CD4-positive, alpha-beta T cell treated with Interferon gamma for 1 hour (primary cell): Measurements from ENCODE around the gene PXDC1.

Experiments used
- DNase-seq: peaks from one replicate; pipeline ENCODE4 v3.0.0-alpha.2; 2020

PXDC1 gene, protein sequence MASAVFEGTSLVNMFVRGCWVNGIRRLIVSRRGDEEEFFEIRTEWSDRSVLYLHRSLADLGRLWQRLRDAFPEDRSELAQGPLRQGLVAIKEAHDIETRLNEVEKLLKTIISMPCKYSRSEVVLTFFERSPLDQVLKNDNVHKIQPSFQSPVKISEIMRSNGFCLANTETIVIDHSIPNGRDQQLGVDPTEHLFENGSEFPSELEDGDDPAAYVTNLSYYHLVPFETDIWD

GRCh38 chr6:3751077-3751729 lies at the start of gene PXDC1:
PXDC1 (minus strand) TSS chr6:3751713; CDS start chr6:3751531, 182 bp downstream.
- DNase-seq: no peak

GRCh38 chr6:3800850-3801591 lies 49.5 kb upstream of the PXDC1 start:
- DNase-seq: no peak

DNA sequence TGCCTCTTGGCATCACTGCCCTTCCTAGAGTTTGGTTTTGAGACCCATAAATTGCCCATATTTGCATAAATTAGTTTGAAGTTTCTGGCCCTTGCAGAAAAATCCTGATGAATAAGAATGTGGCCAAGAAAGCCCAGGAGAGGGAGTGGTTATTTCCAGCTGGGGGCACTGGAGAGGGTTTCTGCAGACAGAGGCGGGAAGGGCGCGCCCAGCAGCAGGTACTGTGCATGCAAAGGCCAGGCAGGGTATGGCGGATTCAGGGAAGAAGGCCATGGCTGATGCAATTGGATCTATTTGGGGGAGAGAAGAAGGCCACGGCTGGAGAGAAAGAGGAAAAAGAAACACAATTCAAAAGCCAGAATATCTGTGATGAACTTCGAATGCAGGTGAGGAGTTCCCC lies 48.2 kb upstream of the PXDC1 start:
- no peak for DNase-seq

GRCh38 chr6:3798055-3798919 lies 46.8 kb upstream of the PXDC1 start:
- DNase-seq: no peak

DNA sequence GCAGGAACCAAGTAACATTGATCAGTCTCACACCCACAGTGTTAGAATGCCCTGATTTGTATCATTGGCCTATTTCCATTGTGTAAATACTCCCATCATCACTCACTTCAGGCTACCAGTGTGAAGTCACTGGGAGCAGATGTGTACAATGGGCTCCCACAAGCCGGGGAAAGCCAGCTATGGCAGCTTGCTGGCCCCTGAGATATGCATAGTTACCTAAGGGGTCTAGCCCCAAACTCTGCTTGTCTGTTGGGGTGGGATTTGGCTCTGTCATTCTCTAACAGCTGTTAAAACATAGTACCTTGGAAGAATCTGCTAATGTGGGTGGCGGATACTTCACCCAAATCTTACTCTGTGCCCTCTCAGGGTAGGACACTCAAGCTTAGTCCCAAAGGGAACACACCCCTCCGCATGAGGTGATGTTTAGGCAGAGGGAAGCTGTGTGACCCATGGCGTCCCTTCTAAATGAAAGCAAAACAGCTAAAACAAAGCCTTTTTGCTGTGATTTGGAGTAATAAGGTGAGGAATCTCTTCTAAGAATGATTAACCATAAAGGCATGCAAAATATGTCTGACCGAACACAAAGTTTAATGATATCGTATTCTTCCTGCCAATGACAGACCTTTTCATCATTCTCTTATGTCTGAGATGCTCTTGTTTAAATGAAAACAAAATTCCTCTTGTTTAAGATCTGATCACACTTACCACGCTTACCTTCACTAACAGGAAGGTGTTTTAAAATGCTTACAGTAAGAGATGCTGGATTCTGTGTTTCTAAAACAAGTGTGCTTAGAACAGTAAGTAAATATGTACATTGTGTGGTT lies 45.9 kb upstream of the PXDC1 start:
- no peak for DNase-seq

DNA sequence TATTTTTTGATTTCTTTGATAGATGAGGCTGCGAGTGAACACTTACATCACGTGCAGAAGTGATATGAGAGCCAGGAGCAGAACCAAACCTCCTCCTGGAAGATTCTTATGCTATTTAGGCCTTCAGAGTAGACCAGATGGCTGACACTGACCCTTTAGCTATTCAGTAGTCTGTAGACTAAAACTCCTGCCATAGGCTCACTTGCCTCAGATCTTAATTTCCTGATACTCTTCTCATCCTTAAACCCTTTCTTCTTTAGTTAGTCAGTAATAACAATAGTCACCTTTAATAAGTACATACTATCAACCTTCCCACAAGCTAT lies 45.2 kb upstream of the PXDC1 start:
- no peak for DNase-seq

DNA sequence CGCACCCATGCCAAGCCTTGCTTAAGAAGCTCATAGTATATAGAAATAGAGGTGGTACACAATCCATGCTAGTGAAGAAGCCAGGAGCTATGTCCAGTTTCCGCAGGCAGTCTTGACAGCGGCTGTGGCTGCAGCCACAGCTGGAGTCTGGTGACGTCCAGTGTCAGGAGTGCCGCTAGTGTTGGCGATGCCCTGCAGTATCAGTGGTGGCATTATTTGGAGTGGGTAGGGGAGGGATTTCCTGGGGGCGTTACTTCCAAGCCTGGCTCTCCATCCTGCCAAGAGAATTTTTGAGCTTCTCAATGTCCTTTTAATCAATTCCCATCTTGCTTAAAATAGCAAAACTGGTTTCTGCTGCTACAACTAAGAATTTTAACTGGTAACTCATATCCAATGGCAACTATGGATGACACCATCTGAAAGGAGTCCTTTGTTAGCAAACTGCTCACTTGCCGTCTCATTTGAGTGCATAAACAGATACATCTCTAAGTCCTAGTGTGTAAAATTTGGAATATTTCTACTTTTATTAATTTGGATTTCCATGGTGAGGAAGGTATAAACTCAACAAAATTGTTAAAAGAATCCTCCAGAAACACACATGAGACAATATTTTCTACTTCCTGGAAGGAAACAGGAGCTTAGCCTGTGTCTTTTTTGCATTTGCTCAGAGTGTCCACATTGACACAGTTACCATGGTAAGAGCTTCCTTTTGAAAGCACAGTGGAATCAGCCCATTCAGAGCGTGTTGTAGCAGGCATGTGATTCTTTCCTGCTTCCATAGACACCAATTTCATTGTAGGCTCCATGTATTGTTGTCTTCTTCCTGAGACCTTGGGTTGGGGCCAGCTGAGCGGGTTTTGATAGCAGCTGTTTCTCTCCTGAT lies 44.6 kb upstream of the PXDC1 start:
- DNase-seq: no peak

- no peak for DNase-seq
These were observed 42.6 kb upstream of the PXDC1 start for GRCh38 chr6:3794092-3794491.

DNA sequence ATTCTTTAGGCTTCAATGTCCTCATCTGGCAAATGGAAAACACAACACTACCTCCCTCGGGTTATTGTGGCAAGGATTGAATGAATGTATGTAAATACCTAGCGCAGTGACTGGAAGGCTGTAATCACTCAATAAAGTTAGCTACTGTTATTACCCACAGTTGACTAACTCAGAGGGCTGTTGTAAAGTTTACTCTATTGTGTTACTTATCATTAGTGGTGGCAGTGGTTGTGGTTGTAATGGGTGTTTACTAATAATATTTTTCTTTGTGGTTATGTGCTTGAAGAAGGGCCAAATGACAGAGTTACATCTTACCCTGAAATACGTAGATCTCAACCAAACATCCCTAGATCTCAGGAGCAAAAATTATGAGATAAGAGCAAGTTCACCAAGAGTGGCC lies 42.0 kb upstream of the PXDC1 start:
- DNase-seq: no peak

DNA sequence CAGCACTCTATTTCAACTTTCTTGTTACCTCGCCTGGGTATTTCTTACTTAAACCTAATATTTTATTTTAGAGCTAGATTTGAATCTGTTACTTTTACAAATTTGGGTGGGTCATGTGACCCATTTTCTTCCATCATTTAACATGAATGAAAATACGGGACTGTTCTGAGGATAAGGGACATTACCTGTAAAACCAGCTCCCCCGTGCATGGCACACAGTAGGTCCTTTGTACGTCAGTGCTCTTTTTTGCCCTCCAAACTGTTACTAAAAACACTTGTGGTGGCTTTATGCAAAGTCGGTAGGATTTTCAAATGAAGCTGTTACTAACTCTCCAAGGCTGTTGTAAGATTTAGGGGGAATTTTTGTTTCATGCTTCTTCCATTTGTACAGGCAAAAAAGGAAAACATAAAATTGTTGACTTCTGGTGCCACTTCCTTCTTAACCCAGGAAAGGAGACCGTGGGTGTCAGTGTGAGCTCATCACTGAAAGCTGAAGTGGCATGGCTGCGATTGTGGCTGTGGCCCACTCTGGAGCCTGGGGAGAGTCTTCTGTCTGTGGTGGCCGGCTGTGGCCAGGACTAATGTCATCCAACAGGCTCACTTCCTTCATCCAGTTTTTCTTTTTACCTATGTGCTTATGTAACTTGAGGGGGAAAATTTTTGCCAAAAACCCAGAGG lies 40.2 kb upstream of the PXDC1 start:
- DNase-seq: no peak

DNA sequence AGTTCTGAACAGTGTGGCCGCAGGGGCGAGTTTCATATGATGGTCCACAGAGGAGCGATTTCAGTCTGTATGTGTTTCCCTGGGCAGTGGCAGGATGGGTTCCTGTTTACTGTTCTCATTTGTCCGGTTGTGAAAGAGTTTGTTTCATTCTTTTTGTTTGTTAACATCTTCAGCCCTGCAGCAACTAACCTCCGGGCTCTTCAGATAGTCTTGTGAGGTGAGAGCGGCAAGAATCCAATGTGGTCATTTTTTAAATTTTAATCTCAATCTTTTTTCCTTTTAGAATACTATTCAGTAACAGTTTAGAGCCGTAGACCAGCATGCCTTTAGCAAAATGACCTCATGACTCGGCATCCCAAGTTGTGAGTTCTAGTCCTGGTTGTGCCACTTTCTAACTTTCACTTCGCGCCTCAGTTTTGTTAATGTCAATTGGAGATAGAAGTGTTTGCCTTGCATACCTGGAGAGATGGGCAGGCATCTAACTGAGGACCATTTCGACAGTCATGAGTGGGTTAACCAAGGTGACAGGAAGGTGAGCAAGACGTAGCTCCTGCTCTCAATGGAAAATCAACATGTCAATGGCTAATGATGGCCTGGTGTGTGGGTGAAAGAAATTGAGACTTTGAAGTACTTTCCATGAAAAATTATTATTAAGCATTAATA lies 38.5 kb upstream of the PXDC1 start:
- DNase-seq: no peak

DNA sequence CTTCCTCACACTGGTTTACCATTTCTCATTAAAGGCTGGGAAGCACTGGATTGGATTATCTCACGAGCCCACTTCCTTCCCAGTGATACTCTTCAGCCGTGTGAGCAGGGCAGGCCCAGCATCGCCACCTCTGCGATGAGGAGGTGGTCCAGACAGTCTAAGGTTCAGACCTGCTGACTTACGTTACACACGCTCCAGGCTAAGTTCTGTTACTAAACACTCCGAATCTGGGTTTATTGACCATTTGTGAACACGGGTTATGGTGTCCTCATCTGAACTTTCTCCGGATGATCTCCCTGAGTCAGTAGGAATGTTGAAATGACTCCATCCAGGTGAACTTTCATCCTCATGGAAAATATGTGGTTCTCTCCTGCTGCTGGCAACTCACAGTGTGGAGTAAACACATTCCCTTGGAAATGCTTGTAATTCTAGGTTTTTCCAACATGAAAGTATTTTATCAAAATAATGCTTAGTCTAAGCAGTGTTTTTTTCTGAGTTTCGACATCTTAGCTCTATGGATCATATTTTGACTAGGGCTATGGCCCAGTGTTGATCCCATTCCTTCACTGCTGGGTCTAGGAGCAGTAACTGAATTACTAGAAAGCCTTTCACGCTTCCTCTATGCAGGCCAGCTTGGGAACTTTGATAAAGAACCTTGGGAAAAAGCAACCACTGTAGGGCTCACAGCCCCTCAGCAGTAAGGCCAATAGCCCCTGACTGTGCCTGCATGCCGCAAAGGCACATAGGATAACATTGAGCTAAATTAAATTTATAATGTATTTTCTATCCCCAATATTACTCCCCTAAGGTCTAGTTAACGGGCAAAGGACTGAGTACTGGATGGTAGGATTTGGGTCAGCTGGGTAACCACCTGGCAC lies 37.7 kb upstream of the PXDC1 start:
- no peak for DNase-seq

DNA sequence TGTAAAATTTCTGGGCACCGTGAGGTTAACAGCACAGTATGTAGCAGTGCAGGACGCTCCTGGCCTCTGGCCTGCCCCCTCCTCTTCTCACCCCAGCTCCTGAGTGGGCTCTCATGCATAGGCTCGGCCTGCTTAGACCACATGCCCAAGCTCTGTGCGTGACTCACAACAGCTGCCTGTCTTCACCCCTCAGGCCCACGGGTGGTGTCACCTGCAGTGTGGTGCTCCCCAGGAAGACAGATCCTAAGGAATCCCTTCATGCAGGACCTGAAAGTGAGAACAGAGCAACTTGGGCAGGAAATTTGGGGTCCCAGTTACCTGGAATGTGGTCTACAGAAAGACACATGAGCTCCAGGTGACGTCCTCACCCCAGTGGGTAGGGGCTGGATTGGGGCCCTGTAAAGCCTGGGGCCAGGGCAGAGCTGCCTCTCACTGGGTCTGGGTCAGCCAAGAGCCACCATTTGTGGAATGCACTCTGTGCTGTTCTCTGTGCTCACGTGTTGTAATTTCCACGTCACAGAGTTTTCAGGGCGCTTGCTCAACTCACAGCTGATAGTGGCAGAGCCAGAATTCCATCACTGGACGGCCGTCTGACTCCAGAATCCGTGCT lies 37.0 kb upstream of the PXDC1 start:
- no peak for DNase-seq

- DNase-seq: no peak
These were observed 34.6 kb upstream of the PXDC1 start for GRCh38 chr6:3786141-3786540.

- DNase-seq: no peak
These were observed 34.2 kb upstream of the PXDC1 start for GRCh38 chr6:3785745-3786098.

- DNase-seq: no peak
These were observed 33.6 kb upstream of the PXDC1 start for GRCh38 chr6:3784885-3785744.

DNA sequence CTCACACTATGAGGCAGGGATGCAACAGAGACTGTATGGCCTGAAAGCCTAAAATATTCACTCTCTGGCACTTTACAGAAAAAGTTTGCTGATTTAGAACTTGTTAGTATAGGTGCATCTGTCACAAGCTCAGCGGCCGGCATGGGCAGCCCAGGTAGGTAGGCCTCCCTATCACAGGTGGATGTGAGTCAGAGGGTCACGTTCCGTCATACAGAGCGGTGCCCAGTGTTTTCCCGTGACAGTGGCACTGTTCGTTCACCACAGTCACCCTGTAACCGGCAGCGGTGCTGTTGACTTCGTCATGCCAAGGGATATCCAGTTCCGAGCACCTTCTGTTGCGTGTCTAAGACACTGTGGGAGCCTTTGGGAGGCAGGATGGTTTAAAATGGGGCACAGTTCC lies 32.9 kb upstream of the PXDC1 start:
- DNase-seq: no peak
